IMR-90 (cell line): ENCODE data around the gene BASP1. TPM values are rescaled to one million over a fixed set of nuclear protein-coding genes. Genes with fewer than 3 reads are reported as not detected.

Experiments
- ATAC-seq: fragments of 200-7000 bp; cut with Tn5 transposase; 2 replicates; pipeline ENCODE4 v1.9.1; 2020; ENCODE audit warnings: low read depth, mild to moderate bottlenecking, moderate library complexity
- BruUV-seq: library from RNA; stranded (reverse); fragments of 400-500 nt; replicated peaks from 2 replicates; lab custom pipeline; 2021; lab: Mats Ljungman, UMichigan
- CTCF ChIA-PET: fragments of 300-600 bp; formaldehyde crosslinking; extraction: SDS; loops from one replicate; lab custom pipeline; 2021; ENCODE audit warnings: antibody characterized with exemption; lab: Yijun Ruan, JAX
- POLR2A ChIA-PET: fragments of 300-600 bp; sonication (Branson Sonifier 250); formaldehyde crosslinking; loops from one replicate; lab custom pipeline; 2022; ENCODE audit warnings: antibody characterized with exemption; ENCODE audit not compliant: unreplicated experiment; lab: Charles Lee
- DNase-seq: peaks from one replicate; pipeline ENCODE4 v3.0.0; 2013
- H2AFZ ChIP-seq: replicated peaks from 2 replicates; pipeline ENCODE3; 2013; ENCODE audit warnings: low read length, mild to moderate bottlenecking; ENCODE audit not compliant: poor library complexity
- H2AK5ac ChIP-seq: 2 replicates; pipeline ENCODE4 v1.6.1; 2013; ENCODE audit warnings: low read depth, low read length, inconsistent platforms
- H2AK9ac ChIP-seq: replicated peaks from 2 replicates; pipeline ENCODE3; 2013; ENCODE audit warnings: mild to moderate bottlenecking, low read depth, low read length, moderate library complexity; ENCODE audit not compliant: poor library complexity
- H2BK120ac ChIP-seq: 2 replicates; pipeline ENCODE4 v1.6.1; 2013; ENCODE audit warnings: low read depth, low read length, inconsistent platforms
- H2BK15ac ChIP-seq: 3 replicates; pipeline ENCODE4 v1.6.1; 2013; ENCODE audit warnings: low read depth, low read length, inconsistent platforms
- H2BK20ac ChIP-seq: 2 replicates; pipeline ENCODE4 v1.6.1; 2013; ENCODE audit warnings: low read depth, mild to moderate bottlenecking, inconsistent platforms, low read length, moderate library complexity
- H2BK5ac ChIP-seq: 2 replicates; pipeline ENCODE4 v1.6.1; 2013; ENCODE audit warnings: mild to moderate bottlenecking, low read depth, low read length, inconsistent platforms; ENCODE audit not compliant: poor library complexity, severe bottlenecking
- H3K14ac ChIP-seq: replicated peaks from 2 replicates; pipeline ENCODE4 v1.6.1; 2013; ENCODE audit warnings: low read depth, low read length, inconsistent platforms
- H3K18ac ChIP-seq: 2 replicates; pipeline ENCODE4 v1.6.1; 2013; ENCODE audit warnings: low read depth, low read length, control low read depth
- H3K23ac ChIP-seq: 2 replicates; pipeline ENCODE4 v1.6.1; 2013; ENCODE audit warnings: low read depth, low read length, inconsistent platforms
- H3K27ac ChIP-seq: 2 replicates; pipeline ENCODE4 v1.5.1; 2013; ENCODE audit warnings: mild to moderate bottlenecking, control low read depth, low read length; ENCODE audit not compliant: insufficient read depth
- H3K27me3 ChIP-seq: 2 replicates; pipeline ENCODE4 v1.6.1; 2013; ENCODE audit warnings: low read length; ENCODE audit not compliant: control insufficient read depth, insufficient read depth
- H3K36me3 ChIP-seq: 2 replicates; pipeline ENCODE4 v1.6.1; 2013; ENCODE audit warnings: low read length, mixed read lengths; ENCODE audit not compliant: control insufficient read depth, insufficient read depth
- H3K4ac ChIP-seq: 2 replicates; pipeline ENCODE4 v1.6.1; 2013; ENCODE audit warnings: low read depth, low read length, inconsistent platforms
- H3K4me1 ChIP-seq: 2 replicates; pipeline ENCODE4 v1.6.1; 2013; ENCODE audit warnings: low read length, mixed read lengths; ENCODE audit not compliant: control insufficient read depth, insufficient read depth
- H3K4me2 ChIP-seq: 2 replicates; pipeline ENCODE4 v1.6.1; 2013; ENCODE audit warnings: low read depth, mild to moderate bottlenecking, control low read depth, low read length, moderate library complexity
- H3K4me3 ChIP-seq: 2 replicates; pipeline ENCODE4 v1.5.1; 2013; ENCODE audit warnings: low read depth, mild to moderate bottlenecking, control low read depth, low read length, moderate library complexity; ENCODE audit not compliant: insufficient read depth
- H3K56ac ChIP-seq: 2 replicates; pipeline ENCODE4 v1.6.1; 2013; ENCODE audit warnings: low read length, inconsistent platforms; ENCODE audit not compliant: insufficient read depth; ENCODE audit errors: extremely low read depth
- H3K79me1 ChIP-seq, 2 experiments: 2 replicates each; pipeline ENCODE4 v1.6.1; 2013; ENCODE audit warnings: low read length in 2 of 2, inconsistent platforms in 1 of 2, low read depth in 1 of 2
- H3K9ac ChIP-seq: 2 replicates; pipeline ENCODE4 v1.6.1; 2013; ENCODE audit warnings: low read depth, low read length, control low read depth
- H3K9me1 ChIP-seq: 2 replicates; pipeline ENCODE4 v1.6.1; 2013; ENCODE audit warnings: low read length, inconsistent platforms; ENCODE audit not compliant: insufficient read depth
- H3K9me3 ChIP-seq: 2 replicates; pipeline ENCODE4 v1.6.1; 2013; ENCODE audit warnings: low read length; ENCODE audit not compliant: control insufficient read depth, insufficient read depth
- H4K20me1 ChIP-seq: 2 replicates; pipeline ENCODE4 v1.6.1; 2013; ENCODE audit warnings: low read length, inconsistent platforms; ENCODE audit not compliant: insufficient read depth
- H4K5ac ChIP-seq: 2 replicates; pipeline ENCODE4 v1.6.1; 2013; ENCODE audit warnings: mild to moderate bottlenecking, low read depth, low read length, control low read depth
- H4K8ac ChIP-seq, 2 experiments: 2 replicates each; pipeline ENCODE4 v1.6.1; 2013; ENCODE audit warnings: low read depth in 2 of 2, low read length in 2 of 2, control low read depth in 1 of 2, inconsistent platforms in 1 of 2
- H4K91ac ChIP-seq: 2 replicates; pipeline ENCODE4 v1.6.1; 2013; ENCODE audit warnings: low read depth, low read length, inconsistent platforms; ENCODE audit not compliant: insufficient read depth
- BHLHE40 ChIP-seq: fragments of 150-350 bp; IDR thresholded peaks from 2 replicates; pipeline ENCODE4 v1.6.1; 2016; ENCODE audit warnings: mild to moderate bottlenecking, low read depth, low read length
- CEBPB ChIP-seq: IDR thresholded peaks from 2 replicates; pipeline ENCODE4 v1.6.1; 2012; ENCODE audit warnings: low read depth, low read length, improper control_type of control experiment
- CHD1 ChIP-seq: IDR thresholded peaks from 2 replicates; pipeline ENCODE4 v1.6.1; 2012; ENCODE audit warnings: low read depth, low read length, improper control_type of control experiment
- CTCF ChIP-seq: conservative IDR thresholded peaks from 2 replicates; pipeline ENCODE4 v1.5.1; 2012; ENCODE audit warnings: mild to moderate bottlenecking, low read depth, low read length, improper control_type of control experiment
- ELK1 ChIP-seq: fragments of 150-350 bp; IDR thresholded peaks from 2 replicates; pipeline ENCODE4 v1.6.1; 2016; ENCODE audit warnings: low read depth, mild to moderate bottlenecking, low read length, moderate library complexity, borderline replicate concordance
- FOS ChIP-seq: fragments of 150-350 bp; IDR thresholded peaks from 2 replicates; pipeline ENCODE4 v1.6.1; 2016; ENCODE audit warnings: low read depth, low read length
- MAFK ChIP-seq: IDR thresholded peaks from 2 replicates; pipeline ENCODE4 v1.6.1; 2012; ENCODE audit warnings: low read depth, low read length, improper control_type of control experiment
- MAZ ChIP-seq: IDR thresholded peaks from 2 replicates; pipeline ENCODE4 v1.6.1; 2012; ENCODE audit warnings: low read depth, mild to moderate bottlenecking, low read length, improper control_type of control experiment, moderate library complexity, borderline replicate concordance
- MXI1 ChIP-seq: IDR thresholded peaks from 2 replicates; pipeline ENCODE4 v1.6.1; 2012; ENCODE audit warnings: low read depth, mild to moderate bottlenecking, low read length, moderate library complexity, borderline replicate concordance
- NFE2L2 ChIP-seq: fragments of 150-350 bp; IDR thresholded peaks from 2 replicates; pipeline ENCODE4 v1.6.1; 2016; ENCODE audit warnings: low read depth, mild to moderate bottlenecking, low read length
- POLR2A ChIP-seq: IDR thresholded peaks from 2 replicates; pipeline ENCODE4 v1.6.1; 2012; ENCODE audit warnings: mild to moderate bottlenecking, low read depth, low read length
- RAD21 ChIP-seq: IDR thresholded peaks from 2 replicates; pipeline ENCODE4 v1.6.1; 2012; ENCODE audit warnings: low read length, improper control_type of control experiment
- RCOR1 ChIP-seq: IDR thresholded peaks from 2 replicates; pipeline ENCODE4 v1.6.1; 2012; ENCODE audit warnings: mild to moderate bottlenecking, low read length, improper control_type of control experiment; ENCODE audit not compliant: insufficient replicate concordance
- RFX5 ChIP-seq: IDR thresholded peaks from 2 replicates; pipeline ENCODE4 v1.8.0; 2012; ENCODE audit warnings: low read depth, mild to moderate bottlenecking, low read length, moderate library complexity
- SMC3 ChIP-seq: fragments of 150-350 bp; IDR thresholded peaks from 2 replicates; pipeline ENCODE4 v1.6.1; 2016; ENCODE audit warnings: low read depth, mild to moderate bottlenecking, antibody characterized with exemption, low read length, moderate library complexity
- WGBS, 2 experiments: methylation state at CpG; one replicate each; pipeline versions ENCODE4 v1.1.5 to v1.1.7; 2013; ENCODE audit warnings: missing lambda C conversion rate in 2 of 2; ENCODE audit not compliant: insufficient read length in 1 of 2; ENCODE audit errors: extremely low coverage in 2 of 2; 5-methylcytosine and 5-hydroxymethylcytosine counted together
- dilution Hi-C: fragments of 300-500 bp; cut with HindIII; formaldehyde crosslinking; loops from one replicate; pipeline ENCODE4 v1.14.3; 2018; ENCODE audit warnings: low sequenced_read_pairs; ENCODE audit not compliant: unreplicated experiment
- in situ Hi-C: fragments of 300-500 bp; cut with MboI; formaldehyde crosslinking; loops from 3 replicates; pipeline ENCODE4 v1.14.3; 2019; ENCODE audit warnings: low sequenced_read_pairs, inconsistent platforms, mixed read lengths
- intact Hi-C: fragments of 100-400 bp; cut with micrococcal nuclease; formaldehyde crosslinking; loops from 2 replicates; pipeline ENCODE4 v1.10.0; 2022
- polyA plus RNA-seq, 3 experiments: library from polyadenylated mRNA; depleted of rRNA; stranded (reverse); fragments of >200 nt; gene quantifications; 2 replicates each; pipeline ENCODE4 v1.2.3, GENCODE V29; 2012; ENCODE audit warnings: low replicate concordance in 1 of 3
- total RNA-seq: library from RNA; depleted of rRNA; stranded (reverse); fragments of >200 nt; gene quantifications from 2 replicates; pipeline ENCODE4 v1.2.3, GENCODE V29; 2012
- TF ChIP-seq, protein P1 (sequence below): fragments of 150-350 bp; IDR thresholded peaks from 2 replicates; pipeline ENCODE4 v1.6.1; 2017; ENCODE audit warnings: mild to moderate bottlenecking, antibody characterized with exemption, low read length, low read depth

The BASP1 gene
- total and polyA plus RNA-seq, 2 of the 4 experiments (the other 2 are of a cell fraction) = 39.6 to 103 TPM

DNA sequence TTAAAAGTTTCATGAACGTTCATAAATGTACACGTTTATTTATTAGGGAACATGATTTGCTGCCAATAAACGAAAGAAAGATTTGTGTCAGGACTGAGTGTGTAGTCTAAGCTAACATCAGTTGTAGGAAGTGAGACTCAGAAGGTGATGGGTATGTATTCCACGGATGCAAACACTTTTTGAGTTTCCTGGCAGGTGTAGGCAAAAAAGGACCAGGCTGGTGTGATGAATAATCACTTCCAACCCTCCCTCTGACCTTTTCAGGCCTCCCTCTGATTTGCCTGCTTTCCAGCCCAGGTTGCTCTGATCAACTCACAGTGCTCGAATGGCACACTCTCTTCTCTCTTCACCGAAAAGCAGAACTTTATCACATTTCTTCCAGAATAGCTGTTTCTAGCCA, 51.8 kb downstream of the BASP1 start:
- H3K36me3 ChIP-seq = peaks cover 8% of the 10 kb centered on the region
- no peak overlapping the region for H3K23ac ChIP-seq
- H3K4ac ChIP-seq = no peak overlapping the region
- peaks cover 35 to 75% of the 10 kb centered on the region in 2 experiments for H3K79me1 ChIP-seq
- no peak overlapping the region for H4K8ac ChIP-seq
- H3K4me3 ChIP-seq = no peak overlapping the region
- TF ChIP-seq RAD21 (no peak), RFX5 (no peak), POLR2A (no peak), BHLHE40 (no peak), SMC3 (no peak), MXI1 (no peak), NFE2L2 (no peak), MAZ (no peak), RCOR1 (no peak), MAFK (no peak), CHD1 (no peak), CTCF (no peak), CEBPB (no peak), FOS (no peak), ELK1 (no peak)
- TF ChIP-seq, protein P1, sequence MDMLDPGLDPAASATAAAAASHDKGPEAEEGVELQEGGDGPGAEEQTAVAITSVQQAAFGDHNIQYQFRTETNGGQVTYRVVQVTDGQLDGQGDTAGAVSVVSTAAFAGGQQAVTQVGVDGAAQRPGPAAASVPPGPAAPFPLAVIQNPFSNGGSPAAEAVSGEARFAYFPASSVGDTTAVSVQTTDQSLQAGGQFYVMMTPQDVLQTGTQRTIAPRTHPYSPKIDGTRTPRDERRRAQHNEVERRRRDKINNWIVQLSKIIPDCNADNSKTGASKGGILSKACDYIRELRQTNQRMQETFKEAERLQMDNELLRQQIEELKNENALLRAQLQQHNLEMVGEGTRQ = no peak
- no peak overlapping the region for H2BK20ac ChIP-seq
- no peaks in the 10 kb centered on the region for H3K9me3 ChIP-seq
- H4K91ac ChIP-seq = no peak overlapping the region
- ATAC-seq = no peak
- no peak overlapping the region for H3K27ac ChIP-seq
- no peak overlapping the region for H2BK5ac ChIP-seq
- H3K18ac ChIP-seq = no peak overlapping the region
- H2BK15ac ChIP-seq = no peak overlapping the region
- no peak overlapping the region for H2BK120ac ChIP-seq
- no peak overlapping the region for H3K56ac ChIP-seq
- H4K5ac ChIP-seq = no peak overlapping the region
- no peak overlapping the region for H2AFZ ChIP-seq
- peaks cover 8% of the 10 kb centered on the region for H3K4me1 ChIP-seq
- no peak overlapping the region for H2AK5ac ChIP-seq
- BruUV-seq = no TSS peak
- intact Hi-C loops = no loop called here
- in situ Hi-C loops = no loop called here
- ChIA-PET POLR2A (no interaction called here), CTCF (no interaction called here)
- DNase-seq = no peak
- peaks cover 12% of the 10 kb centered on the region for H3K9me1 ChIP-seq
- H4K20me1 ChIP-seq = peaks cover 88% of the 10 kb centered on the region
- WGBS, 2 experiments = no CpG with 5 or more reads among the region's 6 CpGs
- no peak overlapping the region for H3K4me2 ChIP-seq
- no peak overlapping the region for H3K9ac ChIP-seq
- dilution Hi-C loops = no loop called here
- no peaks in the 10 kb centered on the region for H3K27me3 ChIP-seq
- no peak overlapping the region for H3K14ac ChIP-seq
- no peak overlapping the region for H2AK9ac ChIP-seq
